NCI-H2171 treated with DMSO at 0.1 percent for 48 hours (cell line): ENCODE results near the gene MKS1.

Source experiments
- DNase-seq: peaks from one replicate; lab custom pipeline; 2025; lab: John Stamatoyannopoulos, UW

MKS1 gene

GRCh38 chr17:58219007-58219788, at the start of gene MKS1:
MKS1 (minus strand) TSS chr17:58219255; CDS start chr17:58219230, 25 bp downstream.
- DNase-seq, result peak; percentile 97

GRCh38 chr17:58268326-58268725, 49.3 kb upstream of the MKS1 start:
- no peak for DNase-seq

DNA sequence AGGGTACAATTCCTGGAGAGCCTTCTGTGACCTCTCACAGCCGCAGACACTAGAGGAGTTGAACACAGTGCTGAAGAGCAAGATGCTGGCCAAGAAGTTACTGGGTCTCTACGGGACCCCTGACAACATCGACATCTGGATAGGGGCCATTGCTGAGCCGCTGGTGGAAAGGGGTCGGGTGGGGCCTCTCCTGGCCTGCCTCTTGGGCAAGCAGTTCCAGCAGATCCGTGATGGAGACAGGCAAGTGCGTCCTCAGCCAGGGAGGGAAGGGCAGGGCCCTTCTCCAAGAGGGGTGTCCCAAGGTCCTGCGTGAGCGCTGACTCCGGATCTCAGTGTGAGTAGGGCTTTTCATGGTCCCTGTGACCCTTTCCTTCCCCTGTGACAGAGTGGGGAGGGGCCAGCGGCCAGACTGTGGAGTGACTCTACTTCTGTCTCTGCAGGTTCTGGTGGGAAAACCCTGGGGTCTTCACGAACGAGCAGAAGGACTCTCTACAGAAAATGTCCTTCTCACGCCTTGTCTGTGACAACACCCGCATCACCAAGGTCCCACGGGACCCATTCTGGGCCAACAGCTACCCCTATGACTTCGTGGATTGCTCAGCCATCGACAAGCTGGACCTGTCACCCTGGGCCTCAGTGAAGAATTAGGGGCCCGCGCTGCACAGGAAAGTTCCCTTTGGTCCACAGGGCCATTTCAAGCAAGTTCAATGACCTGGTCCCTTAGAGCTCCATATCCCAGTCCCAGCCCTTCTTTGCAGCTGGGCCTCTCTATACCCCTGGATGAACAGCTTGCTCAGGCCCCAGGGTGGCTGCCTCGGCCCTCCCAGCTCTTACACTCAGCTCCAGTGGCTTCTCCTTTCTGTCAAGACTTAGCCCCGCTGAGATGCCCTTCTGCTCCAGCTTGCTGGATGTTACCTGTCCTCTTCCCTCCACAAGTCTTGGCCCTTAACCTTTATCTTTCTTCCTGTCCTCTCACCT, 48.6 kb upstream of the MKS1 start:
- DNase-seq, result no peak

- no peak for DNase-seq
Observed at GRCh38 chr17:58265902-58266875, 47.1 kb upstream of the MKS1 start.

GRCh38 chr17:58265271-58265670, 46.2 kb upstream of the MKS1 start:
- DNase-seq, result no peak

DNA sequence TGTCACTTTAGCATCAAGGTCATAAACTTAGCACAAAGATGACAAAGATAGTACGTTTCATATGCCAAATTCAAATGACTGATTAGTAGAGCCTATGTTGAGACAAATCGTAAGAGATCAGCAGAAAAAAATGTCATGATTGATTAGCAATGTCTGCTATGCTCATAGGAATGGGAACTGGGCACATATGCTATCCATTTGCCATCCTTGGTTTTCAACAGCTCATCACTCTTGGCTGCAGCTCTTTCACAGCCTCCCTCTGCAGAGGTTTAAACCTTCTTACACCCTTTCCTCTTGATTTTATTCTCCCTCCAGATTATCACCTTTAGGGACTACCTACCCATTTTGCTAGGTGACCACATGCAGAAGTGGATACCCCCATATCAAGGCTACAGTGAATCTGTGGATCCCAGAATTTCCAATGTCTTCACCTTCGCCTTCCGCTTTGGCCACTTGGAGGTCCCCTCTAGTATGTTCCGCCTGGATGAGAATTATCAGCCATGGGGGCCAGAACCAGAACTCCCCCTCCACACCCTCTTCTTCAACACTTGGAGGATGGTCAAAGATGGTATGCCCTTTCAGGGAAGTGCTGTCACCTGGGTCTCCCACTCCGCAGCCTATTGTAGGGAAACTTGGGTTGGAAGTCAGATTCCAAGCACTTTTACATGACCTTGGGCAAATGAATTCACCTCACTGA, 45.5 kb upstream of the MKS1 start:
- no peak for DNase-seq

- DNase-seq, result peak; percentile 52
Observed at GRCh38 chr17:58263773-58264172, 44.7 kb upstream of the MKS1 start.

DNA sequence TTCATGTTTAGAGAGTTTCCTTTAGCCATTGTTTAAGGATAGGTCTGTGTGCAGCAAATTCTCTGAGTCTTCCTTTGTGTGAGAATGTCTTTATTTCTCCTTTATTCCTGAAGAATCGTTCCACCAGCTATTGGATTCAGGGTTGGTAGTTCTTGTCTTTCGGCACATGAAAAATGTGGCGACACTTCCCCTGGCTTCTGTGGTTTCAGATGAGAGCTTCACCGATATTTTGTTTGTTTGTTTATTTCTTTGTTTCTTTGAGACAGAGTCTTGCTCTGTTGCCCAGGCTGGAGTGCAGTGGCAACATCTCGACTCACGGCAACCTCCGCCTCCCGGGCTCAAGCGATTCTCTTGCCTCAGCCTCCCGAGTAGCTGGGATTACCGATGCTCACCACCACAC, 43.1 kb upstream of the MKS1 start:
- no peak for DNase-seq

DNA sequence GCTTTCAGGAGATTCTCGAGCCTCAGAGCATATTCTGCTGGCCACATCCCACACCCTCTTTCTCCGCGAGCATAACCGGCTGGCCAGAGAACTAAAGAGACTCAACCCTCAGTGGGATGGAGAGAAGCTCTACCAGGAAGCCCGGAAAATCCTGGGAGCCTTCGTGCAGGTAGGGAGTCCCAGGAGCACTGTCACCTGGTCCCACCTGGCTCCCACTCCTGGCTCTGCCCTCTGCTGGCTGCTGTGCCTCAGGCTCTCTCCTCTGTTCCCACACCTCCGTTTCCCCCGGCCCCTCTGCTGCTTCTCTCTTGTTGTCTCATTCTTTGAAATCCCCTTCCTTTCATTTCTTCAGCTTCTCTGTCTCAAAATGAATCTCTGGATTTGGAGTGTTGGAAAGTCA, 35.7 kb upstream of the MKS1 start:
- DNase-seq, result no peak

DNA sequence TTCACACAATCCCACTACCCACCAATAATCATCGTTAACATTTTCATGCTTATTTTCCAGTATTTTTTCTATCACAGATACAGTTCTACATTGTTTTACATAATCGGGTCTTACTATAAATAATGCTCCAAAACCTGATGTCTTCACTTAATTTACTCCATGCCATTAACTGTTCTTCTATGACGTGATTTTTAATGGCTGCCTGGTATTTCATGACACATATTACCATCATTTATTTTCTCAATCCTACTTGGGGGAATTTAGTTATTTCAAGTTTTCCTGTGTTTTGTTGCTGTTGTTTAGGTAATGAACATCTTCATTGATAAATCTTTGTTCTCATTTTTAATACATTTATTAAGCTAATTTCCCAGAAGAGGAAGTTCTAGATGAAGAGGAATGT, 34.0 kb upstream of the MKS1 start:
- DNase-seq, result no peak

DNA sequence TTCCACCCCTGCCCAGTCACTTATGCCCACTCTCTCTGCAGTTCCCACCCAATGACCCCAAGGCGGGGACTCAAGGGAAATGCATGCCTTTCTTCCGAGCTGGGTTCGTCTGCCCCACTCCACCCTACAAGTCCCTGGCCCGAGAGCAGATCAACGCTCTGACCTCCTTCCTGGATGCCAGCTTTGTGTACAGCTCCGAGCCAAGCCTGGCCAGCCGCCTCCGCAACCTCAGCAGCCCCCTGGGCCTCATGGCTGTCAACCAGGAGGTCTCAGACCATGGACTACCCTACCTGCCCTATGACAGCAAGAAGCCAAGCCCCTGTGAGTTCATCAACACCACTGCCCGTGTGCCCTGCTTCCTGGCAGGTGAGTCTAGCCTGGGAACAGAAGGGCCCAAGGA, 33.1 kb upstream of the MKS1 start:
- no peak for DNase-seq

DNA sequence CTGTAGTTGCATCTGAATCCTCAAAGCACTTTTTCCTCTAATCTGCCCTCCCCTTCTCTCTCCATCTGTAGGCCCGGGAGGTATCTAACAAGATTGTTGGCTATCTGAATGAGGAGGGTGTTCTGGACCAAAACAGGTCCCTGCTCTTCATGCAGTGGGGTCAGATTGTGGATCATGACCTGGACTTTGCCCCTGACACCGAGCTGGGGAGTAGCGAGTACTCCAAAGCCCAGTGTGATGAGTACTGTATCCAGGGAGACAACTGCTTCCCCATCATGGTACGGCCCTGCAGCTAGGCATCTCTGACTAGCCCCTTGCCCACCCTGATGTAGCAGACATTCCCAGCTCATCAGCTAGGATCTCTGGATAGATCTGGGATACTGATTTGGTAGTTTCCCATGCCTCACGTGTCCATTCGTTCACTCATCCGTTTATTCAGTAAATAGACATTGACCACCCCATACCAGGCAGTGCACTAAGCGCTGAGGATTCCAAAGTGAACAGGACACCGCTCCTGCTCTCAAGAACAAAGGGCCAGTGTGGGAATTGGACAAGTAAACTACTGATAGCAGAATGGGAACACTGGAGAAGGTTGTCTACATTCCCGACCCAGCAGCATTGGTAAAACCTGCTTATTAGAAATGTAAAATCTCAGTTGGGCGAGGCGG, 31.4 kb upstream of the MKS1 start:
- DNase-seq, result no peak

GRCh38 chr17:58249270-58250133, 30.4 kb upstream of the MKS1 start:
- DNase-seq, result peak; percentile 91

DNA sequence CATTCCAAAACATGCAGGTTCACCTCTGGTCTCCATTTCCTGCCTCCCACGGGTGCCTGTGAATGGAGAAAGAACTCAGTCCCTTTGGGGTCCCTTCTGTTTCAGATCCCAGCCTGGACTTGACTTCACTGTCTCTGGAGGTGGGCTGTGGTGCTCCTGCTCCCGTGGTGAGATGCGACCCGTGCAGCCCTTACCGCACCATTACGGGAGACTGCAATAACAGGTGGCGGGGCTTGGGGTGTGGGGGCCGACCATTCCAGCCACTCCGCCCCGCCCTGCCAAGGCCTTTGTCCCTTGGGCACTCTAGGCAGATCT, 29.9 kb upstream of the MKS1 start:
- no peak for DNase-seq

DNA sequence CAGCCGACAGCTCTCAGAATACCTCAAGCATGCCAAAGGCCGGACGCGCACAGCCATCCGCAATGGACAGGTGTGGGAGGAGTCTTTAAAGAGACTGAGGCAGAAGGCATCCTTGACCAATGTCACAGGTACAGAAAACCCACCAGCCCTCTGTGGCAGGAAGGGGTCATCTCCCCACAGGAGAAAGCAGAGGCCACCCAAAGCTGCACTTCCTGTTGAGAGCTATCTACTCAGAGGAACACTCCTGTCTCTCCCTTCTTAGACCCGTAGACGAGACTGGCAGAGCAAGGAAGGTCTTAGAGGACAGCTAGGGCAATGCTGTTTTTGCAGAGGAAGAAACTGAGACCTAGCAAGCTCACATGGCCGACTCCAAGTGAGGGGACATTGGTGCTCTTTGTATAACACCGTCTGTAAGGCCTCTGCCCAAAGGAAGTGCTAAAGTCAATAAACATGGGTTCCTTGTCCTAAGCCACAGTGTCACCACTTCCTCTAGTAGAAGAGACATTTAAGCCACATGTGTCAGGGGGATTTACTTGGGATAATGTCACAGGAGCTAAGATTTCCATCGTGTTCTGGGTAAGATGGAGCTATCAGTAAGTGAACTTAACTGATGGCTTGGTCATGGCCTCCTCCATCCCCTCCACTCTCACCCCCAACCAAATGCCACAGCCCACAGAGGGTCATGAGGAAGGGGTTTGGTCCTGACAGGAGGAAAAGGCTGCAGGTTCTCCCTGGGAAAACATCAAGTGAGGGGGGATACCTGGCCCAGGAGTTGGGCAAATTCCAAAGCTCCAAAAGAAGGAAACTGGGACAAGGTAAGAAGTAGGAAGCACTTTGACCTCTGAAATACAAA, 28.7 kb upstream of the MKS1 start:
- no peak for DNase-seq

DNA sequence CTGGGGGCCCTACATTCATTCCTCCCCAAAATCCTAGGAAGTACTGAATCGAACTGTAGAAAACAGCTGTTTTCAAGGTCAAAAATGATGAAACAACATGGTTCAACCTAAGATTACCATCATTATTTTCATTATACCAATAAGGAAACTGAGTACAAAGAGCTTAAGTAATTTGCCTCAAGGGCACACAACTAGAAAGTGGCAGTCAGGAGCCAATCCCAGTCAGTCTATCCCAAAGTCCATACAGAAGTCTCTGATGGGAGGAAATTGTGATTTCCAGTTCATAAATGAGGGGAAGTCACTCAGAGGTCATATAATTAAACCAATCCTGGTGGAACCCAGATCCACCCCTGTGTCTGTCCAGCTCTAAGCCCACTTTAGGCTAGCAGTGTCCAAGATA, 27.7 kb upstream of the MKS1 start:
- no peak for DNase-seq

GRCh38 chr17:58246104-58246740, 27.2 kb upstream of the MKS1 start:
- no peak for DNase-seq

DNA sequence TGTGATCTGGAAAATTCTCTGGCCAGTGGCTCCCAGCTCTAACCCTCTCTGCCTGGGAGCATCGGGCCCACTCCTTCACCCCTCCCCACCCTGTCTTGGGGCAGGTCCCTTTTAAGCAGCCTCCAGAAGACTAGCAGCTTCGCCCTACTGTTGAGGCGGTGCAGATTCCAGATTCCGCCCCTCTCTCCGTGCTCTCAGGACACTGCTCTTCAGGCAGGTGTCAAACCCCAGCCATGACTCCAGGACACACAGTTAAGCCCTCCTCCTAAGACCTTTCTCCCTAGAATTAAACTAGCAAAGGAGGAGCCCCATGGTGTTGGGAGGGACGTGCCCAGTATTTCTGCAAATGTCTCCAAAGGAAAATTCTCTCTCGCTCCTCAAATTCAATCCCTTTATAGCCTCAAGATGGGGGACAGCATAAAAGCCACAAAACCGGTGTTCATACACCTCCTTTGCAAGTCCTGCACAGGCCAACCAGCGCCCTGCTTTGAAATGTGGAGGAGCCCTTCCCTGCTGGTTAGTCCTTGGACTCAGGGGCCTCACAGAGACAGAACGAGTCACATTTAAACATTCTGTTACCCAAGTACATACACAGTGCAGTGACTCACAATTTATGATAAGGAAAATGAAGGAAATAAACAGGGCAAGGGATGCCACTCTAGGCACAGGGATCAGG, 26.5 kb upstream of the MKS1 start:
- DNase-seq, result no peak
